ENCODE results near the gene MRPL34. TPM values are rescaled to one million over a fixed set of nuclear protein-coding genes. Genes with fewer than 3 reads are reported as not detected.

The MRPL34 gene
- total and polyA plus RNA-seq, 9 of the 15 experiments (the other 6 are each of a cell fraction or from before 2014, with no cell fraction given) = 11.5 to 256 (median 72.5) TPM

GRCh38 chr19:17334414-17335409 is 29.0 kb downstream of the MRPL34 start, which contains the start of gene ANO8 (continued):
- TF ChIP-seq, protein P1, sequence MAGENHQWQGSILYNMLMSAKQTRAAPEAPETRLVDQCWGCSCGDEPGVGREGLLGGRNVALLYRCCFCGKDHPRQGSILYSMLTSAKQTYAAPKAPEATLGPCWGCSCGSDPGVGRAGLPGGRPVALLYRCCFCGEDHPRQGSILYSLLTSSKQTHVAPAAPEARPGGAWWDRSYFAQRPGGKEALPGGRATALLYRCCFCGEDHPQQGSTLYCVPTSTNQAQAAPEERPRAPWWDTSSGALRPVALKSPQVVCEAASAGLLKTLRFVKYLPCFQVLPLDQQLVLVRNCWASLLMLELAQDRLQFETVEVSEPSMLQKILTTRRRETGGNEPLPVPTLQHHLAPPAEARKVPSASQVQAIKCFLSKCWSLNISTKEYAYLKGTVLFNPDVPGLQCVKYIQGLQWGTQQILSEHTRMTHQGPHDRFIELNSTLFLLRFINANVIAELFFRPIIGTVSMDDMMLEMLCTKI (IDR thresholded peaks at IDR 0.05; ENCODE audit: partially characterized antibody) = no peak
- TF ChIP-seq, protein P2, sequence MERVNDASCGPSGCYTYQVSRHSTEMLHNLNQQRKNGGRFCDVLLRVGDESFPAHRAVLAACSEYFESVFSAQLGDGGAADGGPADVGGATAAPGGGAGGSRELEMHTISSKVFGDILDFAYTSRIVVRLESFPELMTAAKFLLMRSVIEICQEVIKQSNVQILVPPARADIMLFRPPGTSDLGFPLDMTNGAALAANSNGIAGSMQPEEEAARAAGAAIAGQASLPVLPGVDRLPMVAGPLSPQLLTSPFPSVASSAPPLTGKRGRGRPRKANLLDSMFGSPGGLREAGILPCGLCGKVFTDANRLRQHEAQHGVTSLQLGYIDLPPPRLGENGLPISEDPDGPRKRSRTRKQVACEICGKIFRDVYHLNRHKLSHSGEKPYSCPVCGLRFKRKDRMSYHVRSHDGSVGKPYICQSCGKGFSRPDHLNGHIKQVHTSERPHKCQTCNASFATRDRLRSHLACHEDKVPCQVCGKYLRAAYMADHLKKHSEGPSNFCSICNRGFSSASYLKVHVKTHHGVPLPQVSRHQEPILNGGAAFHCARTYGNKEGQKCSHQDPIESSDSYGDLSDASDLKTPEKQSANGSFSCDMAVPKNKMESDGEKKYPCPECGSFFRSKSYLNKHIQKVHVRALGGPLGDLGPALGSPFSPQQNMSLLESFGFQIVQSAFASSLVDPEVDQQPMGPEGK (CRISPR knock-in tag; IDR thresholded peaks at IDR 0.05; ENCODE audit: borderline replicate concordance) = no peak
- TF ChIP-seq ILF3 (IDR thresholded peaks at IDR 0.05; ENCODE audit: borderline replicate concordance) = no peak; the same call in 1 of the 2 replicates
- TF ChIP-seq RFX1 (IDR thresholded peaks at IDR 0.05) = no peak
- TF ChIP-seq, protein P3, sequence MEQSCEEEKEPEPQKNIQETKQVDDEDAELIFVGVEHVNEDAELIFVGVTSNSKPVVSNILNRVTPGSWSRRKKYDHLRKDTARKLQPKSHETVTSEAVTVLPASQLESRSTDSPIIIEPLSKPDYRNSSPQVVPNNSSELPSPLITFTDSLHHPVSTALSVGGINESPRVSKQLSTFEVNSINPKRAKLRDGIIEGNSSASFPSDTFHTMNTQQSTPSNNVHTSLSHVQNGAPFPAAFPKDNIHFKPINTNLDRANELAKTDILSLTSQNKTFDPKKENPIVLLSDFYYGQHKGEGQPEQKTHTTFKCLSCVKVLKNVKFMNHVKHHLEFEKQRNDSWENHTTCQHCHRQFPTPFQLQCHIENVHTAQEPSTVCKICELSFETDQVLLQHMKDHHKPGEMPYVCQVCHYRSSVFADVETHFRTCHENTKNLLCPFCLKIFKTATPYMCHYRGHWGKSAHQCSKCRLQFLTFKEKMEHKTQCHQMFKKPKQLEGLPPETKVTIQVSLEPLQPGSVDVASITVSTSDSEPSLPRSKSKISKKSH (CRISPR knock-in tag; IDR thresholded peaks at IDR 0.05) = no peak
- TF ChIP-seq ZNF79 (CRISPR knock-in tag; IDR thresholded peaks at IDR 0.05; ENCODE audit: low read depth) = no peak
- TF ChIP-seq, protein P4, sequence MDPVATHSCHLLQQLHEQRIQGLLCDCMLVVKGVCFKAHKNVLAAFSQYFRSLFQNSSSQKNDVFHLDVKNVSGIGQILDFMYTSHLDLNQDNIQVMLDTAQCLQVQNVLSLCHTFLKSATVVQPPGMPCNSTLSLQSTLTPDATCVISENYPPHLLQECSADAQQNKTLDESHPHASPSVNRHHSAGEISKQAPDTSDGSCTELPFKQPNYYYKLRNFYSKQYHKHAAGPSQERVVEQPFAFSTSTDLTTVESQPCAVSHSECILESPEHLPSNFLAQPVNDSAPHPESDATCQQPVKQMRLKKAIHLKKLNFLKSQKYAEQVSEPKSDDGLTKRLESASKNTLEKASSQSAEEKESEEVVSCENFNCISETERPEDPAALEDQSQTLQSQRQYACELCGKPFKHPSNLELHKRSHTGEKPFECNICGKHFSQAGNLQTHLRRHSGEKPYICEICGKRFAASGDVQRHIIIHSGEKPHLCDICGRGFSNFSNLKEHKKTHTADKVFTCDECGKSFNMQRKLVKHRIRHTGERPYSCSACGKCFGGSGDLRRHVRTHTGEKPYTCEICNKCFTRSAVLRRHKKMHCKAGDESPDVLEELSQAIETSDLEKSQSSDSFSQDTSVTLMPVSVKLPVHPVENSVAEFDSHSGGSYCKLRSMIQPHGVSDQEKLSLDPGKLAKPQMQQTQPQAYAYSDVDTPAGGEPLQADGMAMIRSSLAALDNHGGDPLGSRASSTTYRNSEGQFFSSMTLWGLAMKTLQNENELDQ (CRISPR knock-in tag; IDR thresholded peaks at IDR 0.05; ENCODE audit: borderline replicate concordance) = no peak
- TF ChIP-seq ARID1B (IDR thresholded peaks at IDR 0.05) = 0 out of 2 replicates have a peak, but pooled peaks have one; percentile 24
- TF ChIP-seq ZNF174 (CRISPR knock-in tag; IDR thresholded peaks at IDR 0.05) = no peak
- no peak for TF ChIP-seq U2AF2 (optimal IDR thresholded peaks at IDR 0.05; ENCODE audit: low read depth, low read length)
- peak; percentile 91; the same call in 1 of the 2 replicates for TF ChIP-seq CBFB (CRISPR knock-in tag; IDR thresholded peaks at IDR 0.05)
- TF ChIP-seq PHF8 (IDR thresholded peaks at IDR 0.05; ENCODE audit: borderline replicate concordance, low read length) = peak; percentile 76; the same call in 1 of the 2 replicates
- TF ChIP-seq, protein P5, sequence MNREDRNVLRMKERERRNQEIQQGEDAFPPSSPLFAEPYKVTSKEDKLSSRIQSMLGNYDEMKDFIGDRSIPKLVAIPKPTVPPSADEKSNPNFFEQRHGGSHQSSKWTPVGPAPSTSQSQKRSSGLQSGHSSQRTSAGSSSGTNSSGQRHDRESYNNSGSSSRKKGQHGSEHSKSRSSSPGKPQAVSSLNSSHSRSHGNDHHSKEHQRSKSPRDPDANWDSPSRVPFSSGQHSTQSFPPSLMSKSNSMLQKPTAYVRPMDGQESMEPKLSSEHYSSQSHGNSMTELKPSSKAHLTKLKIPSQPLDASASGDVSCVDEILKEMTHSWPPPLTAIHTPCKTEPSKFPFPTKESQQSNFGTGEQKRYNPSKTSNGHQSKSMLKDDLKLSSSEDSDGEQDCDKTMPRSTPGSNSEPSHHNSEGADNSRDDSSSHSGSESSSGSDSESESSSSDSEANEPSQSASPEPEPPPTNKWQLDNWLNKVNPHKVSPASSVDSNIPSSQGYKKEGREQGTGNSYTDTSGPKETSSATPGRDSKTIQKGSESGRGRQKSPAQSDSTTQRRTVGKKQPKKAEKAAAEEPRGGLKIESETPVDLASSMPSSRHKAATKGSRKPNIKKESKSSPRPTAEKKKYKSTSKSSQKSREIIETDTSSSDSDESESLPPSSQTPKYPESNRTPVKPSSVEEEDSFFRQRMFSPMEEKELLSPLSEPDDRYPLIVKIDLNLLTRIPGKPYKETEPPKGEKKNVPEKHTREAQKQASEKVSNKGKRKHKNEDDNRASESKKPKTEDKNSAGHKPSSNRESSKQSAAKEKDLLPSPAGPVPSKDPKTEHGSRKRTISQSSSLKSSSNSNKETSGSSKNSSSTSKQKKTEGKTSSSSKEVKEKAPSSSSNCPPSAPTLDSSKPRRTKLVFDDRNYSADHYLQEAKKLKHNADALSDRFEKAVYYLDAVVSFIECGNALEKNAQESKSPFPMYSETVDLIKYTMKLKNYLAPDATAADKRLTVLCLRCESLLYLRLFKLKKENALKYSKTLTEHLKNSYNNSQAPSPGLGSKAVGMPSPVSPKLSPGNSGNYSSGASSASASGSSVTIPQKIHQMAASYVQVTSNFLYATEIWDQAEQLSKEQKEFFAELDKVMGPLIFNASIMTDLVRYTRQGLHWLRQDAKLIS (CRISPR knock-in tag; IDR thresholded peaks at IDR 0.05) = no peak; the same call in 1 of the 2 replicates
- TF ChIP-seq POU5F1 (IDR thresholded peaks at IDR 0.05; ENCODE audit: borderline replicate concordance, low read depth, low read length, partially characterized antibody) = no peak

Measured in K562 (cell line).